Trophoblast cell (in vitro differentiated cells and primary cell): ENCODE measurements around the gene TXNRD2.

ENCODE experiments used
- DNase-seq, 2 donors: peaks; one replicate each; pipeline ENCODE4 v3.0.0-alpha.2; 2016
- H2AFZ ChIP-seq: 2 replicates; pipeline ENCODE4 v1.6.1; 2013; ENCODE audit warnings: low read length, moderate library complexity, mild to moderate bottlenecking; ENCODE audit not compliant: insufficient read depth, poor library complexity
- H2AK5ac ChIP-seq: 2 replicates; pipeline ENCODE4 v1.6.1; 2013; ENCODE audit warnings: mild to moderate bottlenecking, low read length
- H2BK120ac ChIP-seq: 2 replicates; pipeline ENCODE4 v1.6.1; 2013; ENCODE audit warnings: low read length, mild to moderate bottlenecking, moderate library complexity; ENCODE audit not compliant: insufficient read depth, poor library complexity
- H2BK12ac ChIP-seq: 2 replicates; pipeline ENCODE4 v1.6.1; 2013; ENCODE audit warnings: mild to moderate bottlenecking, low read length, moderate library complexity
- H2BK5ac ChIP-seq: 2 replicates; pipeline ENCODE4 v1.6.1; 2013; ENCODE audit warnings: low read length, low read depth, moderate library complexity, mild to moderate bottlenecking; ENCODE audit not compliant: poor library complexity
- H3K14ac ChIP-seq: 2 replicates; pipeline ENCODE4 v1.6.1; 2013; ENCODE audit warnings: mild to moderate bottlenecking, low read length
- H3K18ac ChIP-seq: 2 replicates; pipeline ENCODE4 v1.6.1; 2013; ENCODE audit warnings: mild to moderate bottlenecking, low read length
- H3K23ac ChIP-seq: 2 replicates; pipeline ENCODE4 v1.6.1; 2013; ENCODE audit warnings: low read length
- H3K27ac ChIP-seq: 2 replicates; pipeline ENCODE4 v1.5.1; 2013; ENCODE audit warnings: low read depth, mild to moderate bottlenecking, inconsistent platforms, low read length, moderate library complexity
- H3K27me3 ChIP-seq: 2 replicates; pipeline ENCODE4 v1.6.1; 2013; ENCODE audit warnings: inconsistent platforms, mild to moderate bottlenecking, low read length, moderate library complexity; ENCODE audit not compliant: insufficient read depth
- H3K36me3 ChIP-seq, 2 experiments: 1 replicate in 1 of 2; 2 replicates in 1 of 2; pipeline ENCODE4 v1.6.1; 2013; ENCODE audit warnings: low read length in 2 of 2, mild to moderate bottlenecking in 2 of 2, moderate library complexity in 1 of 2; ENCODE audit not compliant: insufficient read depth in 2 of 2, control insufficient read depth in 1 of 2
- H3K4ac ChIP-seq: 2 replicates; pipeline ENCODE4 v1.6.1; 2013; ENCODE audit warnings: low read depth, mild to moderate bottlenecking, low read length, moderate library complexity
- H3K4me1 ChIP-seq, 2 experiments: 1 replicate in 1 of 2; 2 replicates in 1 of 2; pipeline ENCODE4 v1.6.1; 2013; ENCODE audit warnings: low read length in 2 of 2, mild to moderate bottlenecking in 2 of 2, moderate library complexity in 1 of 2; ENCODE audit not compliant: insufficient read depth in 2 of 2, control insufficient read depth in 1 of 2
- H3K4me2 ChIP-seq: 2 replicates; pipeline ENCODE4 v1.6.1; 2013; ENCODE audit warnings: inconsistent platforms, mild to moderate bottlenecking, low read length, moderate library complexity
- H3K4me3 ChIP-seq: 2 replicates; pipeline ENCODE4 v1.5.1; 2013; ENCODE audit warnings: mild to moderate bottlenecking, low read depth, low read length, inconsistent platforms
- H3K79me1 ChIP-seq: one replicate; pipeline ENCODE4 v1.6.1; 2013; ENCODE audit warnings: low read length
- H3K79me2 ChIP-seq: 2 replicates; pipeline ENCODE4 v1.6.1; 2013; ENCODE audit warnings: low read length, mild to moderate bottlenecking; ENCODE audit not compliant: control insufficient read depth, insufficient read depth, poor library complexity
- H3K9ac ChIP-seq: 2 replicates; pipeline ENCODE4 v1.6.1; 2013; ENCODE audit warnings: mild to moderate bottlenecking, low read length
- H3K9me3 ChIP-seq: 2 replicates; pipeline ENCODE4 v1.6.1; 2013; ENCODE audit warnings: low read depth, mild to moderate bottlenecking, control low read depth, inconsistent platforms, low read length; ENCODE audit not compliant: insufficient read depth
- H4K12ac ChIP-seq: 2 replicates; pipeline ENCODE4 v1.6.1; 2013; ENCODE audit warnings: low read depth, mild to moderate bottlenecking, low read length, moderate library complexity
- H4K8ac ChIP-seq: 2 replicates; pipeline ENCODE4 v1.6.1; 2013; ENCODE audit warnings: low read depth, mild to moderate bottlenecking, low read length, moderate library complexity
- H4K91ac ChIP-seq: one replicate; pipeline ENCODE4 v1.6.1; 2013; ENCODE audit warnings: low read depth, mild to moderate bottlenecking, low read length, moderate library complexity
- WGBS: extraction: QIAGEN DNeasy Blood & Tissue Kit; methylation state at CpG from one replicate; pipeline ENCODE4 v1.1.7; 2013; ENCODE audit warnings: missing lambda C conversion rate; ENCODE audit not compliant: insufficient read length, insufficient coverage; ENCODE audit errors: extremely low coverage; 5-methylcytosine and 5-hydroxymethylcytosine counted together

TXNRD2 gene

GRCh38 chr22:19877626-19878339 is 63.8 kb downstream of the TXNRD2 start:
- Histone ChIP-seq H3K4me2 (no peak overlapping the region), H2BK120ac (no peak overlapping the region), H2AFZ (no peak overlapping the region), H3K79me1 (peaks cover 35% of the 10 kb centered on the region), H3K4me1 (peaks cover 30 to 32% of the 10 kb centered on the region in 2 experiments), H3K4me3 (peak overlapping the region; percentile 14), H4K8ac (no peak overlapping the region), H3K79me2 (peaks cover 17% of the 10 kb centered on the region), H2AK5ac (peak overlapping the region; percentile 10), H4K12ac (no peak overlapping the region), H3K36me3 (no peaks in the 10 kb centered on the region), H3K9ac (no peak overlapping the region), H3K27me3 (no peaks in the 10 kb centered on the region), H3K14ac (peak overlapping the region; percentile 5), H3K18ac (no peak overlapping the region), H2BK5ac (no peak overlapping the region), H3K23ac (no peak overlapping the region), H4K91ac (peak overlapping the region; percentile 41), H3K9me3 (peaks cover 3% of the 10 kb centered on the region), H3K4ac (no peak overlapping the region), H2BK12ac (no peak overlapping the region), H3K27ac (no peak overlapping the region)
- no peak for DNase-seq
- no CpG with 5 or more reads among the region's 20 CpGs for WGBS

- Histone ChIP-seq H3K9ac (no peak overlapping the region), H2BK120ac (no peak overlapping the region), H3K27me3 (no peaks in the 10 kb centered on the region), H3K9me3 (peaks cover 3% of the 10 kb centered on the region), H3K79me2 (peaks cover 13% of the 10 kb centered on the region), H3K4ac (no peak overlapping the region), H3K14ac (no peak overlapping the region), H2BK5ac (no peak overlapping the region), H4K91ac (no peak overlapping the region), H3K18ac (no peak overlapping the region), H3K79me1 (peaks cover 28% of the 10 kb centered on the region), H2AFZ (no peak overlapping the region), H3K27ac (no peak overlapping the region), H2BK12ac (peak overlapping the region; percentile 1), H3K23ac (no peak overlapping the region), H3K4me1 (peaks cover 23 to 25% of the 10 kb centered on the region in 2 experiments), H3K4me2 (no peak overlapping the region), H4K8ac (no peak overlapping the region), H3K4me3 (peak overlapping the region; percentile 14), H3K36me3 (no peaks in the 10 kb centered on the region), H4K12ac (no peak overlapping the region), H2AK5ac (peak overlapping the region; percentile 26)
- no CpG with 5 or more reads among the region's 18 CpGs for WGBS
- DNase-seq: no peak
Measured at GRCh38 chr22:19876941-19877625, 64.5 kb downstream of the TXNRD2 start.

- Histone ChIP-seq H4K91ac (no peak overlapping the region), H4K12ac (no peak overlapping the region), H3K9ac (no peak overlapping the region), H3K4me3 (no peak overlapping the region), H3K4ac (no peak overlapping the region), H3K18ac (no peak overlapping the region), H3K9me3 (peaks cover 3% of the 10 kb centered on the region), H3K4me1 (peaks cover 16 to 19% of the 10 kb centered on the region in 2 experiments), H3K27me3 (no peaks in the 10 kb centered on the region), H2AFZ (no peak overlapping the region), H3K23ac (no peak overlapping the region), H3K79me2 (peaks cover 11% of the 10 kb centered on the region), H2BK5ac (no peak overlapping the region), H2BK120ac (no peak overlapping the region), H2AK5ac (peak overlapping the region; percentile 26), H3K4me2 (no peak overlapping the region), H3K27ac (no peak overlapping the region), H3K36me3 (no peaks in the 10 kb centered on the region), H3K79me1 (peaks cover 21% of the 10 kb centered on the region), H2BK12ac (no peak overlapping the region), H4K8ac (no peak overlapping the region), H3K14ac (no peak overlapping the region)
- WGBS: no CpG with 5 or more reads among the region's 21 CpGs
- DNase-seq: no peak
Measured at GRCh38 chr22:19876314-19876940, 65.2 kb downstream of the TXNRD2 start.

- H3K4me3 ChIP-seq: no peak overlapping the region
- no peak overlapping the region for H2AFZ ChIP-seq
- peaks cover 3% of the 10 kb centered on the region for H3K9me3 ChIP-seq
- no peak overlapping the region for H3K27ac ChIP-seq
- no peak overlapping the region for H2AK5ac ChIP-seq
- no peaks in the 10 kb centered on the region for H3K27me3 ChIP-seq
- H2BK120ac ChIP-seq: no peak overlapping the region
- H3K4me2 ChIP-seq: no peak overlapping the region
- H3K4me1 ChIP-seq: peaks cover 12 to 15% of the 10 kb centered on the region in 2 experiments
- H3K36me3 ChIP-seq: no peaks in the 10 kb centered on the region
- no peak overlapping the region for H2BK12ac ChIP-seq
- peak in 1 of 2 donors; percentile 59 for DNase-seq
- H3K23ac ChIP-seq: no peak overlapping the region
- H4K12ac ChIP-seq: no peak overlapping the region
- H2BK5ac ChIP-seq: no peak overlapping the region
- peaks cover 20% of the 10 kb centered on the region for H3K79me1 ChIP-seq
- WGBS: no CpG with 5 or more reads among the region's 23 CpGs
- no peak overlapping the region for H4K91ac ChIP-seq
- H3K4ac ChIP-seq: no peak overlapping the region
- no peak overlapping the region for H4K8ac ChIP-seq
- no peak overlapping the region for H3K9ac ChIP-seq
- H3K18ac ChIP-seq: no peak overlapping the region
- H3K14ac ChIP-seq: no peak overlapping the region
- H3K79me2 ChIP-seq: peaks cover 11% of the 10 kb centered on the region
Measured at GRCh38 chr22:19875531-19876313, 65.9 kb downstream of the TXNRD2 start.
